GM12873 (cell line): ENCODE data around the gene GTF2F2.

Experiments used
- CTCF ChIP-seq: IDR thresholded peaks from 2 replicates; pipeline ENCODE4 v1.5.1; 2012; ENCODE audit warnings: low read depth, mild to moderate bottlenecking, moderate library complexity, low read length, control low read depth; ENCODE audit not compliant: insufficient read depth; ENCODE audit errors: missing control alignments

The GTF2F2 gene

GRCh38 chr13:45228002-45228401, 107.7 kb downstream of the GTF2F2 start:
- TF ChIP-seq CTCF: no peak

- TF ChIP-seq CTCF: no peak
Observed at GRCh38 chr13:45229172-45229571, 108.9 kb downstream of the GTF2F2 start.

DNA sequence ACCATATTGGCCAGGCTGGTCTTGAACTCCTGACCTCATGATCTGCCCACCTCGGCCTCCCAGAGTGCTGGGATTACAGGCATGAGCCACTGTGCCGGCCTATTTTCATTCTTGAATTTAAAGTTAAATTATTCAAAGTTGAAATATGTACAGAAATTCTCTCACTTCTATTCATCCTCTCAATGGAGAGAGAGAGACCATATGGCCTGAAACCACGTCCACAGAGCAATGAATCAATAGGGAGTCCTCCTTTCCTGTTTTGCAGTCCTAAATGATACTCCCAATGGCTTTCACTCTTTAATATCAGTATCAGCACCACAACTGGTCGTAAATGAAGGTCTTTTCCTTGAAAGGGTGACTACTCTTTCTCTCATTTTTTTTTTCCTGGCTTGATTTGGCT, 111.0 kb downstream of the GTF2F2 start:
- TF ChIP-seq CTCF: no peak

DNA sequence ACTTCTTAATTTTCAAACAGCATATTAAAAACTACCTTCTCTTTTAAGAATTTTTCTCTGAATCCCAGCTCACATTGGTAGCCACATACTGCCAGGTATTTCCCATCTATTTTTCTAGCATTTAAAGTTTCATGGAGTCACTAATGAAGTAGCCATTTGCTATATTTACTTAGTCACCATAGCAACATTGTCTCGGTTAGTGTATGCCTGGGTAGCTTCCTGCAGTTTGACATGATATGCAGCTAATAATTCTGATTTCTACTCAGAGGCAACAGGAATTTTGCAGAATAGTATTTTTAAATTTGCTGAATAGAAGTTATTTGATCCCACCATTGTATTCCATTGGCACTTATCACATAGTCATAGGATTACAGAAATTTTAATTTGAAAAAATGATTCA, 111.4 kb downstream of the GTF2F2 start:
- TF ChIP-seq CTCF: no peak

GRCh38 chr13:45232591-45232990, 112.3 kb downstream of the GTF2F2 start:
- TF ChIP-seq CTCF: no peak

GRCh38 chr13:45238945-45239795, 118.9 kb downstream of the GTF2F2 start:
- no peak for TF ChIP-seq CTCF

DNA sequence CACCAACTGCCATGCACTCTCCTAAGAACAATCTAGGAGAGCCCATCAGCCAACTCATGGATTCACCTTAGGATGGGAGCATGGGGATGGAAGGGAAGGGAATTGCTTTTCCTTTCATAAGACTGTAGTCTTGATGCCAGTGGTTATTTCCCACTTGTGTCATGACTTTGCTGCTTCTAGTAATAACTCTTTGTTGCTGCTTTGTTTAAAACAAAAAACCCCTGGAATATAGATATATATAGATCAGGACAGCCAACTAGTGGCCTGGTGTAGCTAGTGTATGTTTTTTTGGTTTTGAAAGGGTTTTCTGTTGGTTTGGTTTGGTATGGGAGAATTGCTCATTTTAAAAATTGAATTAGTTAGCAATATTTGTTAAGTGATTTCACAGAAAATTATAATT, 119.8 kb downstream of the GTF2F2 start:
- no peak for TF ChIP-seq CTCF
